NCI-H1105 (cell line): Measurements from ENCODE around the gene PRKN.
"Not testable (repeated sequence)": the region's sequence is repeated elsewhere in the genome, so short reads cannot be mapped to it uniquely, and the experiment has no call there.

Source experiments
- DNase-seq: peaks from one replicate; lab custom pipeline; 2025; lab: John Stamatoyannopoulos, UW

The PRKN gene

GRCh38 chr6:161347988-161348627, 1379.5 kb downstream of the PRKN start:
- no peak for DNase-seq

- DNase-seq, result no peak
Measured at GRCh38 chr6:161347125-161347524, 1380.4 kb downstream of the PRKN start.

- no peak for DNase-seq
Measured at GRCh38 chr6:161346717-161347116, 1380.8 kb downstream of the PRKN start.

DNA sequence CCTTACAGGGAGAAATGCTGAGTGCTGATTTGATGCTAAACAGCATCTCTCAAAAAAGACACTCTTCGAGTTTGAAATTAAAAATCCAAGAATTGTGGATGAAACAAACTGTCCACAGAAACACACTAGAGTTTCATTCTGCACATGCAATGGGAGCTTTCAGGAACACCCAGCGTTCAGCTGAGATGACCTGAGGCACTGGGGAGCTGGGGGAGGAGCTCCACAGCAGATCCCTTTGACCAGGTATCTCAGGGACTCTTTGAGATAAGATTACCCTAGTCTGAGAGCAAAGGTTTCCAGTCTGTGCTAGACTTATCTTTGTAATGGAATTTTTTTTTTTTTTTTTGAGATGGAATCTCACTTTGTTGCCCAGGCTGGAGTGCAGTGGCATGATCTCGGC, 1382.9 kb downstream of the PRKN start:
- DNase-seq, result no peak

DNA sequence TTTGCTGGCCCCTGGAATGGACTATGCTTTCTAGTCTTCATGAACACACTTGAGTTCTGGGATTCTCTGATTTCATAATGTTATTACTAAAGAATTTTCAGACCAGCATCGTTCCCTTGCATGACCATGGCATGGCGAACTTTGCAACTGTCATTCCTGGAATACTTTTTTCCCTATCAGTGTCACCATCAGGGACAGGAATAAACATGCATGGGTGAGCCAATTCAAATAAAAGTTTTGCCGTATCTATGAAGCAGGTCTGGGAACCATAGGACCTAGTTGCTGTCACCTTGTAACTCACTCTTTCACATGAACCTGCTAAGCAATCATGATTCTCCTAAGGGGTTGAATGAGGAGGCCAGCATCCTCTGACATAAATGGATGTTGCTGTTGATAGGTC, 1385.5 kb downstream of the PRKN start:
- no peak for DNase-seq

GRCh38 chr6:161341638-161342037, 1385.9 kb downstream of the PRKN start:
- DNase-seq, result no peak

- no peak for DNase-seq
Measured at GRCh38 chr6:161338015-161338414, 1389.6 kb downstream of the PRKN start.

DNA sequence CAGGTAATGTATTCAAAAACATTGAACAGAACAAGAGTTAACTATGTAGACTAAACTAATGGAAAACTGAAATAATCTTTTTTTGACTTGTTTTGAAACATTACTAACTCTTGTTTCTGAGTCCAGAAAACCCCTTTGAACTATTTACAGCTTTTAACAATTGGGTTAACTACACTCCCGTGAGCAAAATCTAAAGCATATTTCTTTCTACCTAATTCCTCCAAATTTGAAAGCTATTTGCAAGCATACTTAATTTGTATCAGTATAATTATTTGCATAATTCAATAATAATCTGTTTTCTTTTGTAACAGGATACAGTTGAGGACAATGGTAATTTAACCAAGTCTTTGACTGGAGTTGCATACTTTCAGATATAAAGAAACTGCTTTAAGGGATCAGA, 1391.1 kb downstream of the PRKN start:
- no peak for DNase-seq

- DNase-seq, result no peak
Measured at GRCh38 chr6:161333410-161333809, 1394.2 kb downstream of the PRKN start.

DNA sequence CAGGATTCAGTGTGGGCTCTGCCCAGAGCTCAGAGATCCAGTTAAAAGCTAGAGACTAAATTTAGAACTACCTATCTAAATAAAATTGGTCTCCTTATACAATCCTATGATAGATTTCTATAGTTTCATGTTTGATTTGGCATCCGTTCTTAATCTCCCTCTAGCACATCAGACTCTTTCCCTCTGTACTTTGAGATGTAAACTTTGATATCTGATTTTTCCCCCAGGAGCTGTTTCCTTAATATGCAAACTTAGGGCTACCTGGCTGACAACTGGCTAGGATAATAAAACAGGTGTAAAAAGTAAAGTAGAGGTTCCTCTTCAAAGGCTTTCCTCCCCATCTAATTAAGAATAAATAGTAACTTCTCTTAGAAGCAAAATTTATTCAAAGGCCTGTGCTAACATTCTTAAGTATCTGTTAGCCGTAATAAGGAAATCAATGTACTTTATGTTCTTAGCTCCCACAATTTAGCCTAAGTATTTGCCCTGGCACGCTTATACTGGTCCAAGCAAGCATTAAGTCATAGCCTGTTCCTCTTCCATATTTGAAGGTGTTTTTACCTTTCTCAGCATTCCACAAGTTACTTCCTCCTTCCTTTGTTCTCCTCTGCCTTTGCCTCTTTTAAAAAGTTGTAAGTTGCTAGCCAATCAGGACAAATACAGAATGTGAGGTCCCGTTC, 1396.0 kb downstream of the PRKN start:
- DNase-seq, result not testable (repeated sequence)

DNA sequence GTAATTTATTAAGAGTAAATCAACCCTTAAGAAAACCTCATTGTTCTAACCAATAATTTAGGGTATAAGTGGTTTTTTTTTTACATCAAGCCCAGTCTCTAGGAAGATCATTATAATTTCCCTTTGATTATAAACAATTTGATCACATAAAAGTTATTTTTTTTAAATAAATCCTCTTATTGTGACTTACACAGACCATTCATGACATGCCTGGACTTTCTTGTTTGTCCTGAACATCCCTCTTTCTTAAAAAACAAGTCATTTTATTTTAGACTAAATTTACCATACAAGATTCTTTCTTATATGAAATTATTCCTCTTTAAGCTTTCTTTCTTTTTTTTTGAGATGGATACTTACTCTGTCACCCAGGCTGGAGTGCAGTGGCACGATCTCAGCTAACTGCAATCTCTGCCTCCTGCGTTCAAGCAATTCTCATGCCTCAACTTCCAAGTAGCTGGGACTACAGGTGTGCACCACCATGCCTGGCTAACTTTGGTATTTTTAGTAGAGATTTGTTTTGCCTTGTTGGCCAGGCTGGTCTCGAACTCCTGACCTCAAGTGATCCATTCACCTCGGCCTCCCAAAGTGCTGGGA, 1400.1 kb downstream of the PRKN start:
- DNase-seq, result no peak

- no peak for DNase-seq
Measured at GRCh38 chr6:161319231-161319630, 1408.3 kb downstream of the PRKN start.

DNA sequence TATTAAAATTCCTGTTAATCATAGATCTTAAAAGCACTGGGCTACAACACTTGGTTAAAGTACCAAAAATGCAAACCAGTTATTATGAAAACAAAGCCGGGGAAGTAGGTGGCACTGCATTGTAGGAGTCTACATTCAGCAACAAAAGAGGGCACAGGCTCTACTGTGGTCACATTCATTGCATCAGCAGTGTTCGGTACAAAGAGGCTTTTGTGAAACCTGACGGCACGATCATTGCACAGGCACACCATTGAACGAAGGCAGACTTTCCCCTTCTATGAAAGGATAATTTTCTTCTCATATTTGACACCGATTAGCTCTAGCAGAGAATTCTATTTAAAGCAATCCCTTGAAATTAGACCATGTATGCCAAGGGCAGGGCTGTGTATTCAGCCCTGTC, 1409.1 kb downstream of the PRKN start:
- no peak for DNase-seq

- DNase-seq, result no peak
Measured at GRCh38 chr6:161316531-161316930, 1411.0 kb downstream of the PRKN start.

GRCh38 chr6:161315246-161315917, 1412.2 kb downstream of the PRKN start:
- not testable (repeated sequence) for DNase-seq

DNA sequence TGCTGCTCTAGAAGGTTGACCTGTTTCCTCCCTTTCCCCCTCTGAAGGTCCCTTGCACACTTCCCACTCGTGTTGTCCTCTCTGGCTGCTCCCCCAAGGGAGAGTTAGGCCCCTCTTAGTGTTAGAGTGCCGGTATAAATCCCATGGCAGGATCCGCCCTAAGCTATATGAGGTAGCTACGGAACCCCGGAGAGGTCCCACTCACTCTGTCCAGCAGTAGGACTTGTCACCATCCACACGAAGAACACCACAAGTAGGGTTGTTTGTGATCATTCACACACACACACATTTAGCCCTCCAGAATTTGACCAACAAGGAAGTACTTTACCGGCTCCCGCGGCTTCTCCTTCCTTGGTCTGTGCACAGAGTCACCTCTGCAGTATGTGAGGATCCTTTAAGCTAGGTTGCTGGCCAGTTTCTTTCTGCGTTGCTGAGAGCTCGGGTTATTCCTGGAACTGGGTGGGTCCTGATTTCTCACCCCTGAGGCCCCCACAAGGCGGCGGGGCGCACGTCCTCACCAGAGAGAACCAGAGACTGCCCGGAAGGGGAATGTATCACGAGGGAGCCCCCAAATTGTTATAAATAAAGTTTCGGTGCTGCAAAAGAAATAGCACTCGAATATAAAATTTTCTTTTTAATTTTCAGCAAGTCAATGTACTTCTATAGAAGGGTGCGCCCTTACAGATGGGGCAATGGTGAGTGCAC, 1412.9 kb downstream of the PRKN start:
- DNase-seq, result not testable (repeated sequence)

DNA sequence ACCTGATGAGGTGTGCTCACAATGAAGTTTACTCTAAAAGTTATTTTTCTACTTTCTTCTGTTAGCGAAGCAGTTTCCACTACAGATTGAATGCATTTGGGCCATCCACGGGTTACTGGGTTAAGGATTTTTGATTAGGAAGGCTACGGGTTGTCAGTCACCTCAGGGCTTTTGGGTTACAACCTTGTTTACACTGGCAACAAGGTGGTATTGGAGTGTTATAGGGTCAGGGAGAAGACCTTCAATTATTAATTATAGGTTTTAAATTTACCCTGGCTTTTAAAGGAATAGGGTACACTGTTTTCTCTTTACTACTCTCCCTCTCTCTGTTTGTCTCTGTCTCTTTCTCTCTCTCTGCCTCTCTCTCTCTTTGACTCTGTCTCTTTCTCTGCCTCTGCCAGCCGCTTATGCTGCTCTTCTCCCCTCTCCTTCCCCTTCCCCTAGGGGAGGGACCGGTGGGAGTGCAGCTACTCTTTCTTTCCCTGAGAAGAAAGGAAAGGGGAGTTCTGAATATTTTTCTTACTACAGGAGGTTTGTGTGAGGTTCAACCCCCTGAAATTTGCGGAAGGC, 1413.5 kb downstream of the PRKN start:
- no peak for DNase-seq

GRCh38 chr6:161313475-161313874, 1414.1 kb downstream of the PRKN start:
- DNase-seq, result not testable (repeated sequence)

DNA sequence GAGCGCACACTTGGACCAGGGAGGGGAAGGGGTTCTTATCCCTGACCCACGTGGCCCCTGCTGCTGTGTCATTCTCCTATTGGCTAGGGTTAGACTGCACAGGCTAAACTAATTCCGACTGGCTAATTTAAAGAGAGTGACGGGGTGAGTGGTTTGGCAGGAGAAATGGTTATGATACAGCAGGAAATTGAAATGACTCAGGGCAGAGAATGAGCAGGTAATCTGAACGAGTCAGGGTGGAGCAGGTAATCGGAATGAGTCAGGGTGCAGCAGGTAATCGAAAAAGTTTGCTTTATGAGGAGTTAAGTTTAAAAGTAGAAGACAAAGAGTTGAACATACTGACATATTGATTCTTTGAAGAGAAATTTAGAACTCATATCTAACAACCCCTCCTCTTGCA, 1417.8 kb downstream of the PRKN start:
- DNase-seq, result not testable (repeated sequence)

DNA sequence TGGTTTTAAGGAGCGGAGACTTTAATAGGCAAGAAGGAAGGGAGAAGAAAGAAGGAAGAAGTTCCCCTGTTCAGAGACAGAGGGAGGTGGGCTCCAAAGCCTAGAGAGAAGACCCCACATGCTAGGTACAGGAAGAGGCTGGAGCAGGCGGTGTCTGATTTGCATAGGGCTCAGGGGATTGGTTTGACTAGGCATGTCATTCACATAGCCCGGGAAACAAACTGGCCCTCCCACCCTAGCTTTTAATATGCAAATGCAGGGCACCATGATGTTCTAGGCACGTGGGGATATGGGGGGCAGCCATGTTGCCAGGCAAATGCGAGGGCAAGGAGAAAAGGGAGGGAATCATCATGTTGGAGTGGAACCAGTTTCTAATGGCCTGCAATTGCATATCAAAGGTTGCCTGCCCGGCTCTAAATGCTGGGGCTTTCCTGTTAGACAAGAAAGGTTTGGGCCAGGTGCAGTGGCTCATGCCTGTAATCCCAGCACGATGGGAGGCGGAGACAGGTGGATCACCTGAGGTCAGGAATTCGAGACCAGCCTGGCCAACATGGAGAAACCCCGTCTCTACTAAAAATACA, 1419.4 kb downstream of the PRKN start:
- DNase-seq, result no peak

GRCh38 chr6:161305860-161306259, 1421.7 kb downstream of the PRKN start:
- DNase-seq, result no peak
